Measurements from ENCODE around the gene HP1BP3.

HP1BP3 gene

DNA sequence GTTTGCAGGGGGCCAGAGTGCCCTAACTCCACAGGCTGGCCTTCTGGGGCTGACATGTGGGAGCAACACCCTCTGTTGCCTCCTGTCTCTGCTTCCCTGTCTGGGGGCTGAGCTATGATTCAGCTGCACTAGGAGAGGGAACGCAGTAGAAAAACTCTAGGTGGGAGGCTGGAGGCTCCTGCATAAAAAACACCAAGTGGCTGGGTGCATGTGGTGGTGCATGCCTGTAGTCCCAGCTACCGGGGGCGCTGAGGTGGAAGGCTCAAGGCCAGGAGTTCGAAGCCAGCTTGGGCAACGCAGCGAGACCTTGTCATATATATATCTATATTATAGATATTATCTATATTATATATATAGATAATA lies 74.9 kb downstream of the HP1BP3 start:
- in situ Hi-C loops (cut with HindIII; ENCODE audit: low sequenced_read_pairs): no loop called here

DNA sequence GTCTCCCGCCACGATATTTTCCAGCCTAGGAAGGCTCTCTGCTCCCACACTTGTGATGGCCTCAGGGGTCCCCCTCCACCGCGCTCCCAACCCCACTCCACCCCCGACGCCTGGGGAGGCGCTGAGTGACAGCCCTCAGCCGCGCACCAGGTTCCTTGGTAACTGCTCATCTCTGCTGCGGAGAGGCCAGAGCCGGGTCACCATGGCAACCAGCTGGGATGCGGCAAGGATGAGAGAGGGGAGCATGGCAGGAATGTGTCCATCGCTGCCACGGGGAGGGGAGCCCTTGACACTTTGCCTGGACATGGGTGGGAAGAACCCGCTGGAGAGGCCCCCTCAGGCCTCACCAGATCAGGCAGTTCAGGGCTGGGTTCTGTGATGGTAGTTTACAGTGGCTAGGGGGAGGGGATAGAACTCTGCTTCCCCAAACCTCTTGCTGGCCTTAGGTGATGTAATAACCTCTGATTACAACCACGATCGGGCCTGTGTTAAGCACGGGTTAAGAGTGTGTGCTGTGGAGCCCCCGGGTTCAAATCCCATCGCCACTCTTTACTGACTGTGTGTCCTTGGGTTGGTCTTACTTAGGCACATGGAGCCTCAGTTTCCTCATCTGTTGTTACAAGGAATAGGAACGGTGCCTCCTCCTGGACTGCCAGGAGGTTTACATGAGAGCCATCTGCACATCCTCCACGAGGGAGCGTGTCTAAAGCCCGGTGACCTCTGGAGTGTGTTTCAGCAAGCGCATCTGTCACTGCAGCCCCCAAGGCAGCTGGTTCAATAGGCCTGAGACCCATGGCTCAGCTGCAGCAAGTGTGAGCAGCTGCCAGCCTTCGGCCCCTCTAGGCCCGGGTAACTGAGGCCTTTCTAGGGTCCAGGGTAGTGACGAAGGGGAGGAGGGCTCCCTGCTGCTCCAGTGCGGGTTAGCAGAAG lies 75.6 kb downstream of the HP1BP3 start:
- in situ Hi-C loops (cut with HindIII; ENCODE audit: low sequenced_read_pairs): no loop called here

DNA sequence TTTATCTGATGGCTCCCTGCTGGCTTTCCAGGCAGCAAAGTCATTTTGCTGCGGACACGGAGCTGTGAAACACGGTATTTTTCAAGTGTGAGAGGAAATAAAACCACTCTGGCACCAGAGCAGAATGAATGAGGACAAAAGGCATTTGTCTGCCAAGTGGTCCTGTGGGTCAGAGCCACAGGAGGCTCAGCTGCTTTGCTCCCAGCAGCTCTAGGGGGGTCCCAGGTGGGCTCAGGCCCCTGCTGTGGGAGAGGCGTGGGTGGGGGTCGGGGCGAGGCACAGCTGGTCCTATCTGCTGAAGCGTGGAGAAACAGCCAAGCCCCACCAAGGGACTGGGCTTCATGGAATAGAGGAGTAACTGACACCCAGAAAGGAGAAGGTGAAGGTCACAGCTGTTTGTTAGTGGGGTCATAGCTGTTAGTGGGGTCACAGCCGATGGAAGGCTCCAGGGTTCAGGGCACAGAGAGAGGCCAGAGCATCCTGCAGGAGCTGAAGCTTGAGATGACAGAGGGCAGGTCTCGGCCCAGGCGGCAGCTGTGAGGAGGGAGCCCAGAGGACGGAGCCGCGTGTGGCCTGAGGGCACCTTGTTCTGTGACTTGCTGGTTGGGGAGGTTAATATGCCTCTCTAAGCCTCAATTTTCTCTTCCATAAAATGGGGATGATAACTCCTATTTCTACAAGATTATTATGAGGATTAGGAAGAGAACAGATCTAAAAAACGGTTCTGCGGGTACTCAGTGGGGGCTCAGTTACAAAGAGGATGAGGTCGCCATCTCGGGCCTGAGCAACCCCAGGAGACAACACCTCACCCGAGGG lies 76.4 kb downstream of the HP1BP3 start:
- in situ Hi-C loops (cut with HindIII; ENCODE audit: low sequenced_read_pairs): no loop called here

DNA sequence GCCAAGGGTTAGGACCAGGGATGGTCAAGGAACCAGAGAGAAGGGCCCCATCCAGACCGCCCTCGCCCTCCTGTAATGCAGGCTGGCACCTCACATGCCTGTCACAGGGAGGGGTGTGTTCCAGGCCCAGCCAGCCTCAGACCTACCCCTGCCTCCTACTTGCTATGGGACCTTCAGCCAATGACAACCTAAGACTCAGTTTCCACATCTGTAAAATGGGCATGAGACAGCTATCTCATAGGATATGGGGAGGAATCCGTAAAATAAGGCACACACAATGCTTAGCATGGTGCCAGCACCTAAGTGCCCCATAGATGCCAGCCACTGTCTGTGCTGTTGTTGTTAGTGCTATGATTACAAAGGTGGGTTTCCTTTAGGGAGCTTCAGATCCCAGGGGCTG lies 77.2 kb downstream of the HP1BP3 start:
- in situ Hi-C loops (cut with HindIII; ENCODE audit: low sequenced_read_pairs): no loop called here

DNA sequence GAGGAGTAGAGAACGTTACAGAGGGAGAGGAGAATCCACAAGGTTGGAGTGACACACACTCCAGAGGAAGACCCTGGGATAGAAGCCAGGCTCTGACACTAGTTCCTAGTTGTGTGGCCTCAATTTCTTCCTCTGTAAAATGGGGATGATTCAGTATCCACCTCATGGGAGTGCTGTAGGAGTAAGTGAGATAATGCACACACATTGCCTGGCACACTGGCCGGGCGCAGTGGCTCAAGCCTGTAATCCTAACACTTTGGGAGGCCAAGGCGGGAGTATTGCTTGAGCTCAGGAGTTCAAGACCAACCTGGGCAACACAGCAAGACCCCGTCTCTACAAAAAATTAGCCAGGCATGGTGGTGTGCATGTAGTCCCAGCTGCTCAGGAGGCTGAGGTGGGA lies 78.2 kb downstream of the HP1BP3 start:
- in situ Hi-C loops (cut with HindIII; ENCODE audit: low sequenced_read_pairs): no loop called here

DNA sequence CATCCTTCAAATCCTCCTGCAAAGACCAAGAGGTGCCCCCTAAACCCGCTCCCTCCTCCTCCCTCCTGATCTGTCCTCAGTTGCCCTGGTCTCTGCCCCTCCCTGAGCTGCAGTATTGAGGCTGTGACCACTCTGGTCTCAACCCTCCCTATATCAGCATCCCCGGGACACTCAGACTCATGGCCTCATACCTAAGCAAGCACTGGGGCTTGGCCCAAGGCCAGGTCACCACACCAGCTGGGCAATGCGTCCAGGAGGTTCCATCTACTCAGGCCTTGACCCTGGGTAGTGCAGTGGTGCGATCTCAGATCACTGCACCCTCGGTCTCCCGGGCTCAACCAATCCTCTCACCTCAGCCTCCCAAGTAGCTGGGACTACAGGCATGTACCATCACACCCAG lies 79.0 kb downstream of the HP1BP3 start:
- in situ Hi-C loops (cut with HindIII; ENCODE audit: low sequenced_read_pairs): no loop called here

DNA sequence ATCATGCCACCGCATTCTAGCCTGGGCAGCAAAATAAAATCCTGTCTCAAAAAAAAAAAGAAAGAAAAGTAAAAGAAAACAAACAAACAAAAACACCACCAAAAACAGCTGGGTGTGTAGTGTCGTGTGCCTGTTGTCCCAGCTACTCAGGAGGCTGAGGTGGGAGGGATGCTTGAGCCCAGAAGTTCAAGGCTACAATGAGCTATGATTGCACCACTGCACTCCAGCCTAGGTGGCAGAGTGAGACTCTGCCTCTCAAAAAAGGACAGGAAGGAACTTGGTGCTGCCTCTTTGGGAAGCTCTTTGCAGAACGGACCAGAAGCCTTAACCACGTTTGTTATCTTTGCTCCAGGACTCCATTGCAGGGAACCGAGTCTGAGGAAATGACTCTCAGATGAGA lies 80.3 kb downstream of the HP1BP3 start:
- in situ Hi-C loops (cut with HindIII; ENCODE audit: low sequenced_read_pairs): no loop called here

DNA sequence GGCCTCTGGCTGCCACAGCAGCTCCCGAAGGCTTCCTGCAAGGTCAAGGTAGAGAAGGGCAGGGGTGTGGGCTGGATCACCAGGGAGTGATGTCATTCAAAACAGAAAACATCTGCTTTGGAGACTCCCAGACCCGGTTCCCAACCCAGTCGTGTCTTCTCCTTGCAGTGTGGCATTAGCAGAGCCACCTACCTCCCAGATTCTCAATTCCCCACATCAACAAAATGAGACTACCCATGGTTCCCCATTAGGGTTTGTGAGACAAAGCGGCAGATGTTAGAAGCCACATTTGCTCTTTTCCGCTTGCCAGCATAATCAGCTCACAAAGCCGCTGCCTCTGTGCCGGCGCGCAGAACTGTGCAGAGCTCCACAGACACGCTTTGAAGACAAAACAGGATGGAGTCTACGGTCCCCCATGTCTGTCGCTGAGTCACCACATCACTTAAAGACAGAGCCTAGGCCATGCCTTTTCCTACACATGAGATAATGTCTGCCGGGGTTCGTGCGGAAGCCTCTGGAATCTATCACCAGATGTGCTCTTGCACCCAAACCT lies 81.8 kb downstream of the HP1BP3 start:
- in situ Hi-C loops (cut with HindIII; ENCODE audit: low sequenced_read_pairs): no loop called here

DNA sequence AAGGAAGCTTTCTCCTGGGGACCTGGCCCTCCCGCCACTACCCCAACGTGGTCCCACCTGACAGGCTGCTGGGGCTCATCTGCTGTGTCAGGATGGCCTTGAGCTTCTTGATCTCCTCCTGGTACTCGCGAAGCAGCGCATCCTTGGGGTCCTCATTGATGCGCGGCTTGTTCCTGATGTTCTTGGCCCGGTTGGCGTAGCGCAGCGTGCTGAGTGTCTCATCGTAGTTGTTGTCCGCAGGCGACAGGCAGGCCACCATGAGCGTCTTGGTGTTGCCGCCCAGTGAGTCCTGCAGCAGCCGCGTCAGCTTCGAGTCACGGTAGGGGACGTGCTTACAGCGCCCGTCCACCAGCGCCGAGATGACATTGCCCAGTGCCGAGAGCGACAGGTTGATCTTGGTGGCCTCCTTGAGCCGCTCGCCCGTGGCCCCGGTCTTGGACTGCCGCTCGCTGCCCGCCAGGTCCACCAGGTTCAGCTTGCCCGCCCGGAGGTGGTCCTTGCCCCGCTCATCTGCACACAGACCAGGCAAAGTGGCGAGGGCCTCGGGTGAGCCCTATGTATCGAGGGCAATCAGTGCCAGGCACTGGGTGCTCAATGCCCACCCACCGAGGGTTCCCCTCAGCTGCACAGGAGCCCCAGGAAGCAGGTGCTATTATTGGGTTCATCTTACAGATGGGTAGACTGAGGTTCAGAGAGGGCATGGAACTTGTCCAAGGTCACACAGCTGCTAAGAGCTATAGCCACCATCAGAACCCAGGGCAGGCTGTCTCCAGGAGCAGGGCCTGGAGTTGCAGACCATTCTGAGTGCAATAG lies 82.5 kb downstream of the HP1BP3 start:
- in situ Hi-C loops (cut with HindIII; ENCODE audit: low sequenced_read_pairs): loop anchor here (5.0 kb wide), 2 partner anchors 83 to 458 kb away; partner anchors contain the start of gene HP1BP3

DNA sequence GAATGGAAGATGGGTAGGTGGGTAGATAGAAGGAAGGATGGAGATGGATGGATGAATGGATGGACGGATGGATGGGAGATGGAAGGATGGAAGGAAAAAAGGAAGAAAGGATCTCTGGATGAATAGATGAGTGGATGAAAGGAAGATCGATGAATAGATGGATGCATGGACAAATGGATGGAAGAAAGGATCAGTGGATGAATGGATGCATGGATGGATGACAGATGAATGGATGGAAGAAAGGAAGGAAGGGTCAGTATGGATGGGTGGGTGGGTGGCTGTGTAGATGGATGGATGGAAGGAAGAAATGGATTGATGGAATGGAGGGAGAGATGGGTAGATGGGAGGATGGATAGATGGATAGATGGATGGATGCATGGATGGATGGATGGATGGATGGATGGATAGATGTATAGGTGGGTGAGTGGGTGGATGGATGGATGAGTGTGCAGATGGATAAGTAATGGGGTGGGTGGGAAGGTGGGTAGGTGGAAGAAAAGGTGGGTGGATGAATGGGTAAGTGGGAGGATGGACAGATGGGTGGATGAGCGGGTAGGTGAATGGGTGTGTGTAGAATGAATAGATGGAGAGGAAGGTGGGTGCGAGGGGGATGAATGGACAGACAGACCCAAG lies 83.9 kb downstream of the HP1BP3 start:
- in situ Hi-C loops (cut with HindIII; ENCODE audit: low sequenced_read_pairs): loop anchor here (5.0 kb wide), 2 partner anchors 84 to 459 kb away; partner anchors contain the start of gene HP1BP3

DNA sequence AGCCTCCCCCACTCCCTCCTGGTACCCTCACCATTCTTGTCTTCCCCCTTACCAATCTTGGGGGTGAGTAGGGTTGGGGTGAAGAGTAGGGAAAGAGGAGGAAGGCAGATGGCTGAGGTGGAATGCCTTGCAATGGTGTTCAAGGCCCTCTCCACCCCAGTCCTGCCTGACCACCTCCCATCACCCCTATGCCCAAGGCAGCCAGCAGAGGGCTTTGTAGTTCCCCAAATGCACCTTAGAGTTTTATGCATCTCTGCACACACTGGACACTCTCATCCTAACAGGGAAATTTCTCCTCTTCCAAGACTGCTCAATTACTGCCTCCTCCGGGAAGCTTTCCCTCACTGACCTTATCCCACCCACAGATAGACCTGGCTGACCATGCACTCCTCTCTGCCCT lies 84.7 kb downstream of the HP1BP3 start:
- in situ Hi-C loops (cut with HindIII; ENCODE audit: low sequenced_read_pairs): loop anchor here (5.0 kb wide), 2 partner anchors 85 to 460 kb away; partner anchors contain the start of gene HP1BP3

DNA sequence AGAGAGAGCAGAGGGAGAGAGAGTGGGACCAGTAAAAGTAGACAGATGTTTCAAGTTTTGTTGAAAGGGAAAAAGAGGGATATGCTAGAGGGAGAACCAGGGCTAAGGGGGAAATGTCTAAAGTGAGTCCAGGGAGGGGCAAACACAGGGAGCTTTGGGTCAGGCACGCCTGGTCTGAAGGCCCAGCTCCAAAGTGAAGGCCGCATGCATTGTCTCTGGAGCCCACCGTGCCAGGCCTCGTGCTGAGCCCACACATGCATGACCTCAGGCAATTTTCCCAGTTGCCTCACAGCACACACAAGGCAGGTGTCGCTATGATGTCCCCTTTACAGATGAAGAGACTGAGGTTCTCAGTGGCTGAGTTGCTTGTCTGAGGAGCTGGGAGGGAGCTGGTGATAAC lies 85.3 kb downstream of the HP1BP3 start:
- in situ Hi-C loops (cut with HindIII; ENCODE audit: low sequenced_read_pairs): loop anchor here (5.0 kb wide), 2 partner anchors 85 to 460 kb away; partner anchors contain the start of gene HP1BP3

DNA sequence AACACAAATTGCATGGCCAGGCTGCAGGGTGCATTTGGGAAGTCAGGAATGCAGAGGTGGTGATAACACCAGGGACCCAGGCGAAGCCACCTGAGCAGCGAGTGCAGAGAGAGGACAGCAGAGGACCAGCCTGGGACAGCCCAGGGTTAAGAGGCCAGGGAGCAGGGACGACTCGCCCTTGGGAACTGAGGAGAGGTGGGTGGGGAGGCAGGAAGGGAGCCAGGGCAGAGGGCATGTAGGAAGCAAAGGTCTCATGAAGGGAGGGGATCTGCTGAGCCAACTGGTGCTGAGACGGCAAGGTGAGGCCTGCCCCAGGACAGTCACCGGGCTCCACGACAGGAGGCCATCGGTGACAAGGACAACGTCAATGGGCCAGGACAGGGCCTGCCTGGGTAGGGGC lies 85.7 kb downstream of the HP1BP3 start:
- in situ Hi-C loops (cut with HindIII; ENCODE audit: low sequenced_read_pairs): loop anchor here (5.0 kb wide), 2 partner anchors 86 to 461 kb away; partner anchors contain the start of gene HP1BP3

DNA sequence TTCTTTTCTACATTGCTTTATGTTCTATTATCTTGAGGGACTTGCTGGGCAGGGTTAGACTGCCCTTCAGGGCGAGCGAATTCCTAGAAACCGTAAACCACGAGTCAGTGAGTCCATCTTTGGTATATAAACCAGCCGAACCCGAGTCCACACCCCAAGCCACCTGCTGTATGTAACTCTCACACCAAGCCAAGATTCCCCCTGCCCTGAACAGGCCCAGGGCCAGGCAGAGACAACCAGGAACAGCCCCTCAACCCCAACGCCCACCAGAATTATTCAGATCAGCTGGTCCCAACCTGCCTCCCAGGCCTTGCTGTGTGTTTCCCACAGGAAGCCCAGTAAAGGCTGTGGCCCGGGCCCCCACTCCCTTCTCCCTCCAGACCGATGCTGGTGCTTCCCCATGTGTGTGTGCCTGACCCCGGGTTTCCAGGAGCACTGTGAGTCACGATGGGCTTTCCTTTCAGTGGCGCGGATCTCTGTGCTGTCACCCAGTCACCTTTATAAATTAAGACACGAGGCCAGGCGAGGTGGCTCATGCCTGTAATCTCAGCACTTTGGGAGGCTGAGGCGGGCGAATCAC lies 86.4 kb downstream of the HP1BP3 start:
- in situ Hi-C loops (cut with HindIII; ENCODE audit: low sequenced_read_pairs): loop anchor here (5.0 kb wide), 2 partner anchors 87 to 462 kb away; partner anchors contain the start of gene HP1BP3

DNA sequence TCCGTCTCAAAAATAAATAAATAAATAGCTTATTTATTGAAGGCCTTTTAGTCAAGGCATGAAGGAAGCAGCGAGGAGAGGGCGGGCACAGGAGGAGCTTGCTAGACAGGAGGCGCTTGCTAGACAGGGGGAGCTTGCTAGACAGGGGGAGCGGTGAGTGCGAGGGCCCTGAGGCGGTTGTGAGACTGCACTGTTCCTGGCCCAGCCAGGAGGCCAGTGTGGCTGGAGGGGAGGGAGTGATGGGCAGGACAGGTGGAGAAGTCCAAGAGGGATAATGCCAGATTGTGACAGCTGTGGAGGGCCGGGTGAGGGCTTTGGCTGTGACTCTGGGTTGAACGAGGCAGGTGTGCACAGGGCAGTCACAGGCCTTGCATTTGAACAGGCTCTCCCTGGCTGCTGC lies 87.5 kb downstream of the HP1BP3 start:
- in situ Hi-C loops (cut with HindIII; ENCODE audit: low sequenced_read_pairs): no loop called here

DNA sequence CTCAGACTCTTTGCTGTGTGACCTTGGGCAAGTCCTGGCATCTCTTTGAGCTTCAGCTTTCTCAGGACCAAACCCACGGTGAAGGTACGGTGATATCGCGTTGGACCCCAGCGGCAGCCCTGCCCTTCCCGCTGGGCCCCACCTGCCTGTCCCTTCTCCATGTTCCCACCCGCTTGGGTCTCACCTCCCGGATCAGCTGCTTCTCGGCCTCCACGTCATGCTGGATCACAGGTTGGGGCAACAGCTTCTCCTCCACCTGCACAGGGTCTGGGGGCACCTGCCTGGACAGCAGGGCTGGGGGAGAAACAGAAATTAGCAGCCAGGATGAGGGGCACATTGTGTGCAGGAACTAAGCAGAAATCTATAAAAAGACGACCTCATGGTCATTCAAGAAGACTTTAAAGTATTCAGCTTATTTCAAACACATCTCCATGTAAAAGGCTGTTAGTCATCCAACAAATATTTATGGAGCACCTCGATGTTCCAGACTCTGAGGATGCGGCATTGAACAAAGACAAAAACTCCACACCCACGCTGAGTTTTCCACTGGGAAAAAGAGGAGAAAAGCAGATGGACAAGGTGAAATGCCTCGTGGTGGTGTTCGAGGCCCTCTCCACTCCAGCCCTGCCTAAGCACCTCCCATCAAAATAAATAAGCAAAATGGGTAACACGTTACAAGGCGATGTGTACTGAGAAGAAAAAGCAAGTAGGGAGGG lies 88.8 kb downstream of the HP1BP3 start:
- in situ Hi-C loops (cut with HindIII; ENCODE audit: low sequenced_read_pairs): no loop called here

DNA sequence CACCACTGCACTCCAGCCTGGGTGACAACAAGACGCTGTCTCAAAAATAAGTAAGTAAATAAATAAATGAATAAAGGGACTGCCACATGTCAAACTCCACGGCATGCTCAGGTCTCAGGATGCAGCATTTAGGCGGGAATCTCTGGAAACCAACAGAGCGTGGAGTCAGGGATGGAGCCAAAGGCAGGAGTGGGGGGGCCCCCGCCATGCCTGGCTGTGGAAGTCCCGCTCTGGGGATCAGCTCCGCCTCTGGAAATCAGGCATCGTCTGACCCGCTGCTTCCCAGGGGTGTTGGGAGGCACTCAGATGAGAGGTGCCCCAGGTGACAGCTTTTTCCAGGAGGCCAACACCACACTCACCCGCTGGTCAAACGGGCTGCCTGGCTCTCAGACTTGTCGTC lies 89.5 kb downstream of the HP1BP3 start:
- in situ Hi-C loops (cut with HindIII; ENCODE audit: low sequenced_read_pairs): no loop called here

DNA sequence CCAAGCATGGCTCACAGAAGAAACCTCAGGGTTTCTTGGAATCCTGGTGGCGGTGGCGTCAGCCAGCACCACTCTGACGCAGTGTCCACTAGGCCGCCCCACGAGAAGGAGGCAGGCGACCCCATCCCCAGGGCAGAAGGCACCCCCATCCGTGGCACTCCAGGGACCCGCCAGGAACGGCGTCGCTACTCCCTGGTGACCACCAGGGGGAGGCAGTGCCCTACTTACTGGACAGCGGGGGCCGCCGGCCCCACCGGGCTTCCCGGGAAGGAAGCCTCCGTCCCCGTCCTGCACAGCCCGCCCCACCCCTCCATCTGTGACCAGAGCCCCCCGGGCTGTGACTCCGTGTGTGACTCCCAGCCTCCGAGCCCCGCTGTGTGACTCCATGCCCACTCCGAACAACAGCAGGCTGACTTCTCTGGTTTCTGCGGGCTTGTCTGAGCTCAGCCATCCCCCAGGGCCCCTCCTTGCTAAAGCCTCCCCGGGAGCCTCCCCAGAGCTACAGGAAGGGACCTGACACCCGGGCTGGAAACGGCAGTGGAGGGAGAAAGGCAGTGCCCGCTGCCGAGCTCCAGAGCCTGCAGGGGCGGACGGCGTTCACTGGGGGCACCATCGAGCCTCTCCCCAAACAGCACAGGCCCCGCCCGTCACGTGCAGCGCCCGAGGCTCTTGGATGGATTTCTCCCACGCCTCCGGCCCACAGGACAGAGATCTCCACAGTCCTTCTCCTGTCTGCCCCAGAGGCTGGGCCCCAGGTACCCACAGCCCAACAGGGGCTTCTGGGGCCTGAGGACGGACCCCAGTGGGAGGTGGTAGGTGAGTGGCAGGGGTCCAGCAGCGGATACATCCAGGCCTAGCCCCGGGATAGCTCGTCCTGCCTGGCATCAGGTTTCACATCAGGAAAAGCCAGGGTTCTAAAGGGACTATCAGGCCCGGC lies 90.4 kb downstream of the HP1BP3 start:
- in situ Hi-C loops (cut with HindIII; ENCODE audit: low sequenced_read_pairs): no loop called here
